Measurements from ENCODE around the gene TNFAIP2. TPM values are rescaled to one million over a fixed set of nuclear protein-coding genes. Genes with fewer than 3 reads are reported as not detected.

The TNFAIP2 gene
- total and polyA plus RNA-seq, 2 donors (not counting 3 experiments of a cell fraction or from before 2014, with no cell fraction given), result 31.6 to 42.7 TPM

- POLR2A ChIA-PET, result no interaction called here
- Histone ChIP-seq H3K9me1 (replicated peaks; ENCODE audit: control insufficient read depth, extremely low read depth, insufficient read depth, low read length) (no peaks in the 10 kb centered on the region), H3K9me3 (replicated peaks; ENCODE audit: control insufficient read depth, insufficient read depth, low read length) (no peaks in the 10 kb centered on the region), H3K4me1 (ENCODE audit: control insufficient read depth, extremely low read depth, insufficient read depth, low read length) (peaks cover 4% of the 10 kb centered on the region), H3K9ac (replicated peaks; ENCODE audit: extremely low read depth, insufficient read depth, low read length) (no peak overlapping the region), H3K27me3 (ENCODE audit: control insufficient read depth in 2 of 2, insufficient read depth in 2 of 2, low read length in 2 of 2) (peaks cover 6 to 9% of the 10 kb centered on the region in 2 experiments), H3K4me3 (replicated peaks in 1 of 3; ENCODE audit: insufficient read depth in 1 of 3, low read depth in 1 of 3, low read length in 3 of 3) (no peak overlapping the region), H4K20me1 (replicated peaks; ENCODE audit: control insufficient read depth, extremely low read depth, insufficient read depth, low read length) (no peaks in the 10 kb centered on the region), H2AFZ (ENCODE audit: low read depth, low read length) (no peak overlapping the region), H3K36me3 (ENCODE audit: control insufficient read depth in 2 of 2, extremely low read depth in 1 of 2, insufficient read depth in 2 of 2, low read length in 2 of 2) (no peaks in the 10 kb centered on the region), H3K4me2 (ENCODE audit: insufficient read depth, low read length) (no peak overlapping the region), H3K27ac (ENCODE audit: insufficient read depth, low read depth, low read length) (no peak overlapping the region), H3K79me2 (ENCODE audit: control insufficient read depth, insufficient read depth, low read length) (no peaks in the 10 kb centered on the region)
- DNase-seq (ENCODE audit: low read depth, low spot score) (no peak), FAIRE-seq (no peak)
- intact Hi-C loops (cut with micrococcal nuclease) (no loop called here), dilution Hi-C loops (cut with MboI; ENCODE audit: extremely low pct_ligation_motif_present, low sequenced_read_pairs) (no loop called here)
- TF ChIP-seq JUN (IDR thresholded peaks at IDR 0.05; ENCODE audit: borderline replicate concordance, insufficient read depth, insufficient read length, low read depth) (no peak), POLR2AphosphoS5 (IDR thresholded peaks at IDR 0.05; ENCODE audit: insufficient read depth, low read depth, low read length) (no peak), MAX (IDR thresholded peaks at IDR 0.05; ENCODE audit: insufficient read depth, insufficient read length) (no peak), CTCF (IDR thresholded peaks at IDR 0.05; ENCODE audit: extremely low read depth in 1 of 2, insufficient read depth in 1 of 2, low read depth in 1 of 2, low read length in 2 of 2) (no peak), MYC (IDR thresholded peaks at IDR 0.05; ENCODE audit: low read depth, low read length) (no peak), GATA2 (IDR thresholded peaks at IDR 0.05; ENCODE audit: insufficient read depth, insufficient read length, low read depth, low read length) (no peak)
- no TSS peak for BruUV-seq (replicated peaks)
- CTCF ChIA-PET, result interaction anchor here (0.7 to 1.9 kb wide), 8 partner anchors 8 to 206 kb away, joined by 3 to 12 read pairs (median 4); no protein-coding TSS in a partner anchor
Observed at GRCh38 chr14:103086771-103087342, 36.4 kb upstream of the TNFAIP2 start.
